Stomach (tissue), 9 donors: ENCODE data around the gene CCDC186. TPM values are rescaled to one million over a fixed set of nuclear protein-coding genes. Genes with fewer than 3 reads are reported as not detected.
A peak's percentile ranks its signal among the peaks of the same experiment; 100 is the strongest.

Experiments used
- DNase-seq, 2 donors: peaks; one replicate each; pipeline versions ENCODE4 v3.0.0 to v3.0.0-alpha.2; 2013 to 2019
- H3K27ac ChIP-seq, 5 donors: fragments of 200-600 bp in 4 of 5; sonication (generic) in 4 of 5; one replicate each; pipeline ENCODE4 v1.5.1; 2013 to 2019; ENCODE audit warnings: mild to moderate bottlenecking in 1 of 5, moderate library complexity in 1 of 5
- H3K27me3 ChIP-seq, 3 donors: fragments of 200-600 bp; sonication (generic); one replicate each; pipeline ENCODE4 v1.5.1; 2017 to 2019; ENCODE audit warnings: mixed run types in 1 of 3
- H3K36me3 ChIP-seq, 4 donors: fragments of 200-600 bp; sonication (generic); 1 replicate in 3 of 4; 2 replicates in 1 of 4; pipeline ENCODE4 v1.5.1; 2016 to 2019
- H3K4me1 ChIP-seq, 4 donors: fragments of 200-600 bp; sonication (generic); one replicate each; pipeline ENCODE4 v1.5.1; 2016 to 2019
- H3K4me3 ChIP-seq, 4 donors: fragments of 200-600 bp; sonication (generic) in 3 of 4; one replicate each; pipeline ENCODE4 v1.5.1; 2016 to 2019; ENCODE audit warnings: mild to moderate bottlenecking in 1 of 4
- H3K9me3 ChIP-seq, 4 donors: fragments of 200-600 bp; sonication (generic); one replicate each; pipeline ENCODE4 v1.5.1; 2016 to 2019
- CTCF ChIP-seq, 7 experiments: fragments of 450-650 bp in 4 of 7; fragments of 200-600 bp in 3 of 7; sonication (generic) in 3 of 7; IDR thresholded peaks; one replicate each; pipeline ENCODE4 v1.5.1; 2016 to 2019; ENCODE audit warnings: antibody characterized with exemption in 7 of 7, control low read depth in 2 of 7, mild to moderate bottlenecking in 1 of 7
- EP300 ChIP-seq: sonication (generic); formaldehyde crosslinking; IDR thresholded peaks from one replicate; pipeline ENCODE4 v1.6.1; 2017; ENCODE audit warnings: antibody characterized with exemption
- POLR2A ChIP-seq, 4 donors: fragments of 450-650 bp; IDR thresholded peaks; one replicate each; pipeline ENCODE4 v1.6.1; 2016; ENCODE audit warnings: antibody characterized with exemption in 4 of 4, control low read depth in 2 of 4, mild to moderate bottlenecking in 1 of 4, moderate library complexity in 1 of 4
- POLR2AphosphoS5 ChIP-seq, 3 donors: sonication (generic); formaldehyde crosslinking; IDR thresholded peaks; one replicate each; pipeline ENCODE4 v1.6.1; 2016; ENCODE audit warnings: antibody characterized with exemption in 3 of 3
- WGBS, 5 donors: extraction: QIAGEN DNeasy Blood & Tissue Kit in 3 of 5; methylation state at CpG; one replicate each; pipeline versions ENCODE4 v1.1.5 to v1.1.7; 2013 to 2018; 5-methylcytosine and 5-hydroxymethylcytosine counted together
- intact Hi-C: fragments of 100-400 bp; cut with DNase I; formaldehyde crosslinking; loops from one replicate; pipeline ENCODE4 v1.15.1; 2023; ENCODE audit warnings: low total_unique reads
- polyA plus RNA-seq, 3 donors: library from polyadenylated mRNA; stranded (reverse); fragments of 200-250 nt; gene quantifications; one replicate each; pipeline ENCODE4 v1.2.3, GENCODE V29; 2013
- total RNA-seq, 5 donors: library from RNA; depleted of rRNA; stranded (reverse); fragments of >200 nt; gene quantifications; one replicate each; pipeline versions ENCODE4 v1.1.0 to v1.2.3, GENCODE V29; 2014 to 2016
- donor health status: healthy with polysubstance abuse.
- donor health status: Bipolar disorder and iron deficiency.
- donor health status: healthy.

CCDC186 gene
- total and polyA plus RNA-seq, 8 donors: 4.7 to 74.5 (median 22.1) TPM

- no peaks in the 10 kb centered on the region for H3K4me1 ChIP-seq
- H3K9me3 ChIP-seq: no peaks in the 10 kb centered on the region
- WGBS, 5 donors: 73 to 85% (median 77%) methylated on average over 2 of the region's 2 CpGs
- H3K36me3 ChIP-seq: peaks cover 0 to 26% (median 18%) of the 10 kb centered on the region in 4 donors
- H3K4me3 ChIP-seq: no peak overlapping the region
- TF ChIP-seq POLR2AphosphoS5 (IDR thresholded peaks at IDR 0.05) (no peak), EP300 (no peak), POLR2A (IDR thresholded peaks at IDR 0.05) (no peak), CTCF (IDR thresholded peaks at IDR 0.05) (no peak)
- H3K27me3 ChIP-seq: no peaks in the 10 kb centered on the region
- H3K27ac ChIP-seq: no peak overlapping the region
- intact Hi-C loops: no loop called here
- no peak for DNase-seq
Observed at GRCh38 chr10:114118514-114118913, 55.5 kb downstream of the CCDC186 start.

GRCh38 chr10:114117728-114118127, 56.3 kb downstream of the CCDC186 start:
- no peak for TF ChIP-seq CTCF (IDR thresholded peaks at IDR 0.05)
- TF ChIP-seq POLR2A (IDR thresholded peaks at IDR 0.05): no peak
- no peak for TF ChIP-seq POLR2AphosphoS5 (IDR thresholded peaks at IDR 0.05)
- no peak for TF ChIP-seq EP300
- Histone ChIP-seq H3K27ac (no peak overlapping the region), H3K27me3 (no peaks in the 10 kb centered on the region), H3K4me3 (no peak overlapping the region), H3K4me1 (no peaks in the 10 kb centered on the region), H3K36me3 (peaks cover 0 to 19% (median 12%) of the 10 kb centered on the region in 4 donors), H3K9me3 (no peaks in the 10 kb centered on the region)
- intact Hi-C loops: no loop called here
- 80 to 91% (median 84%) methylated on average over 2 of the region's 2 CpGs for WGBS, 5 donors
- no peak for DNase-seq

GRCh38 chr10:114115661-114116445, 58.1 kb downstream of the CCDC186 start:
- Histone ChIP-seq H3K4me1 (no peaks in the 10 kb centered on the region), H3K36me3 (peaks cover 0 to 8% (median 6%) of the 10 kb centered on the region in 4 donors), H3K9me3 (no peaks in the 10 kb centered on the region), H3K27me3 (no peaks in the 10 kb centered on the region), H3K4me3 (no peak overlapping the region), H3K27ac (no peak overlapping the region)
- TF ChIP-seq EP300: no peak
- TF ChIP-seq POLR2AphosphoS5 (IDR thresholded peaks at IDR 0.05): no peak
- no peak for TF ChIP-seq POLR2A (IDR thresholded peaks at IDR 0.05)
- TF ChIP-seq CTCF (IDR thresholded peaks at IDR 0.05): no peak
- intact Hi-C loops: no loop called here
- DNase-seq: no peak
- WGBS, 5 donors: 29 to 45% (median 42%) methylated on average over 8 of the region's 8 CpGs

- WGBS, 5 donors: 58 to 76% (median 71%) methylated on average over 5 of the region's 5 CpGs
- Histone ChIP-seq H3K4me1 (no peaks in the 10 kb centered on the region), H3K9me3 (no peaks in the 10 kb centered on the region), H3K36me3 (no peaks in the 10 kb centered on the region), H3K27me3 (no peaks in the 10 kb centered on the region), H3K4me3 (no peak overlapping the region), H3K27ac (no peak overlapping the region)
- intact Hi-C loops: no loop called here
- TF ChIP-seq CTCF (IDR thresholded peaks at IDR 0.05) (peak in 1 of 7 experiments; percentile 19), POLR2A (IDR thresholded peaks at IDR 0.05) (no peak)
- DNase-seq: peak in 1 of 2 donors; percentile 20
Observed at GRCh38 chr10:114110174-114110972, 63.6 kb downstream of the CCDC186 start.
